WTC11 (cell line): ENCODE data around the gene ZMYND12. TPM values are rescaled to one million over a fixed set of nuclear protein-coding genes. Genes with fewer than 3 reads are reported as not detected.

ENCODE experiments used
- IRF1 ChIP-seq: sonication (generic); formaldehyde crosslinking; IDR thresholded peaks from 2 replicates; pipeline ENCODE4 v1.8.0; 2023; ENCODE audit warnings: missing genetic modification reagents
- ZNF532 ChIP-seq: fragments of 250-450 bp; sonication (Bioruptor Pico); IDR thresholded peaks from 2 replicates; pipeline ENCODE4 v1.9.0; 2021; ENCODE audit warnings: mild to moderate bottlenecking, borderline replicate concordance
- total RNA-seq: library from RNA; stranded (reverse); gene quantifications from 3 replicates; pipeline ENCODE4 v1.2.3, GENCODE V29; 2021

The ZMYND12 gene
- total RNA-seq, 1 experiment from 2014 or later: 0.63 TPM

DNA sequence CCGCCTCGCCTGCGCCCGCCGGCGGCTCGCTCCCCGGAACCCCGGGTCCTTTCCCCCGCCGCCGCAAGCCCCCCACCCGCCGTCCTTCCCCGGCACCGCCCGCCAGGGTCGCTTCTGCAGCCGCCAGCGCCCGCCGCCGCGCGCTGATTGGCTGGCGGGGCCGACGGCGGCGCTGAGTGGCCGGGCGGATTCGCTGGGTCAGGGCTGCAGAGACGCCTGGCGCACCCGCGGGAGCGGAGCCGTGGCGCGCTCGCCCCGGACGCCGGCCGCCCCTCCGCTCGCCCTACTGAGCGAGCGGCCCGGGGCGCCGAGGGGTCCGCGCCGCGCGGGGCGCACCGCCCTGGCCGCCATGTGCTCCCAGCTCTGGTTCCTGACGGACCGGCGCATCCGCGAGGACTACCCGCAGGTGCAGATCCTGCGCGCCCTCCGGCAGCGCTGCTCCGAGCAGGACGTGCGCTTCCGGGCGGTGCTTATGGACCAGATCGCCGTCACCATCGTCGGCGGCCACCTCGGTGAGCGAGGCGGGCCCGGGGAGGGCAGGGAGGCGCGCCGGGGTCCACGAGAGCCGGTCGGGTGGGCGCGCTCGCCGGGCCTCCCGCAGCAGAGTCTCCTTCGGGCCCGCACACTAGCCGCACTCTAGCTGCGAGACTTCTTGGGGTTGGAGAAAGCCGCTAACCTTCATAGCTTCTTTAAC is 75.1 kb downstream of the ZMYND12 start, which contains the start of gene RIMKLA (continued):
- TF ChIP-seq ZNF532 (CRISPR knock-in tag) (no peak), IRF1 (CRISPR knock-in tag) (no peak)

Other genes with a start within 250 kb of the ZMYND12 start
- 38.6 to 43.3 TPM (median 40.7 TPM) in 3 replicates for gene FOXJ3, start 120.8 kb downstream of the ZMYND12 start, total RNA-seq
- 8.3 to 17.3 TPM (median 15.9 TPM) in 3 replicates for gene RIMKLA, start 75.2 kb downstream of the ZMYND12 start, total RNA-seq
- 35.1 to 40.2 TPM (median 36.8 TPM) in 3 replicates for gene PPCS, start 521 bp upstream of the ZMYND12 start, total RNA-seq
- 0.71 to 2.1 TPM (median 0.92 TPM) in 3 replicates for gene CCDC30, start 7.3 kb upstream of the ZMYND12 start, total RNA-seq
- 68.5 to 73.1 TPM (median 69.3 TPM) in 3 replicates for gene PPIH, start 202.4 kb upstream of the ZMYND12 start, total RNA-seq
- gene YBX1, start 226.4 kb upstream of the ZMYND12 start, total RNA-seq: 1,098 to 1,172 TPM (median 1,151 TPM) in 3 replicates